Measurements from ENCODE around the gene DIP2B.
A peak's percentile ranks its signal among the peaks of the same experiment; 100 is the strongest.
"Not testable (repeated sequence)": the region's sequence is repeated elsewhere in the genome, so short reads cannot be mapped to it uniquely, and the experiment has no call there.

The DIP2B gene

DNA sequence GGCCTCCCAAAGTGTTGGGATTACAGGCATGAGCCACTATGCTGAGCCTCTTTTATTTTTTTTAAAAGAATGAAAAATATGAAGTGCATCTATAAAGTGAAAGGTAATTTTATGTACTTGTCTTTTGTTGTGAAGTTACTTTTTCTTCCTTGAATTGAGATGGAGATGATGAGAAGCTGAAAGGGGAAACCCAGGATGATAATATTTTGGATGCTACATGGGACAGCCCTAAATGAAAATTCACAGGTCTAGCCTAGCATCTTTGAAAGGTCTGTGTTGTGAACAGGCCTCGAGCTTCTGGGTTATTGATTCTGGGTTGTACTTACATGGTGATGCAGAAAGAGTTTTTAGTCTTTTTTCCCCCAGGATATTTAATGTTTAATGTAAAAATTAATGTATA, 14.6 kb downstream of the DIP2B start:
- DNase-seq: peak in 2 of 3 donors; percentile 52 to 68

DNA sequence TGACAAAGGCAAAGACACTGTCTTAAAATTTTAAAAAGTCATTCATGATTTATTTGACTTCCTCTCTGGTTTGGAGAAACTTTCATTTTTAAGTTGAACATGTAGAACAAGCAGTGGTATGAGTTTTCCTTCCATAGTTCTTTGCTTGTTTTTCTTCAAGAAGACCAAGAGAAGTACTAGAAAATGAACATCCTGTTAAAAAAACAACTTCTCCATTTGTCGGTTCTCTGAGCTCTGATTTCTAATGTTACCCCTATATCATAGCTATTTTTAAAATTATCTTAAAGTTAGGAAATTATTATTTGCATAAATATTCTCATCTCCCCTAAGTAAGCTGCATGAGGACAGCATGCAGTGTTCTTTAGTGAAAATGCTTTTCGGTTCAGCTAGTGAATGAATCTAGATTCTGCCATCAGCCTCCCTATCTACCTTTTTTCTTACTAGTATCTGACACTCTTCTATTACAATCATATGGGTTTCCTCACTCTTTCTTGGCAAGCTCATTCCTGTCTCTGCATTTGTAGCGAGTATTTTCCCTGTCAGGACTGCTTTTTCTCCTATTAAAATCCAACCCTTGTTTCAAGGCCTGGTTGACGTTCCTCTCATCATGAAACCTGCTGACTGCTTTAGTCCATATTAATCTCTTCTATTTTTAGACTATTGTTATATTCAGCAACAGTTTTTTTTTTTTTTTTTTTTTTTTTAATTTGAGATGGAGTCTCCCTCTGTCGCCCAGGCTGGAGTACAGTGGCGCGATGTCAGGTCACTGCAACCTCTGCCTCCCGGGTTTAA, 15.8 kb downstream of the DIP2B start:
- peak in 2 of 3 donors; percentile 49 to 69 for DNase-seq

- DNase-seq: not testable (repeated sequence)
Observed at GRCh38 chr12:50521781-50522180, 17.0 kb downstream of the DIP2B start.

GRCh38 chr12:50523772-50524171, 19.0 kb downstream of the DIP2B start:
- DNase-seq: no peak

DNA sequence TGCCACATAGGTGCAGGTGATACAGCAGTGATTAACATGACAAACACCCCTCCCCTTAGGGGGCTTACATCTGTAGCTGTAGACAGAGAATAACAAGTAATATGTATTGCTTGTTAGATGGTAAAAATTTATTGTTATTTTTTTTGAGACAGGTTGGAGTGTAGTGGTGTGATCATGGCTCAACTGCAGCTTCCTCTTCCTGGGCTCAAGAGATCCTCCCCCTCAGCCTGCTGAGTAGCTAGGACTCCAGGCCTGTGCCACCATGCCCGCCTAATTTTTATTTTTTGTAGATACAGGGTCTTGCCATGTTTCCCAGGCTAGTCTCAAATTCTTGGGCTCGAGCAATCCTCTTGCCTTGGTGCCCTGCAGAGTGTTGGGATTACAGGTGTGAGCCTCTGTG, 19.8 kb downstream of the DIP2B start:
- peak in 1 of 3 donors; percentile 39 for DNase-seq

DNA sequence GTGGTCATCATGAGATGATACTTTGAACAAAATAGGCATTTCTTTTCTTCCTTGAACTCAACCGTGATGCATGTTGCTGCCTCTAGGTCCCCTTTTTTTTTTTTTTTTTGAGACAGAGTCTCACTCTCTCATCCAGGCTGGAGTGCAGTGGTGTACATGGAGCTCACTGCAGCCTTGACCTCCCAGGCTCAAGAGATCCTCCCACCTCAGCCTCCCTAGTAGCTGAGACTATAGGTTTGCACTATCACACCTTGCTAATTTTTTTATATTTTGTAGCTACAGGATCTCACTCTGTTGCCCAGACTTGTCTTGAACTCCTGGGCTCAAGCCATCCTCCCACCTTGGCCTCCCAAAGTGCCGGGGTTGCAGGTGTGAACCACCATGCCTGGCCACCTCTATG, 20.6 kb downstream of the DIP2B start:
- DNase-seq: no peak

- no peak for DNase-seq
Observed at GRCh38 chr12:50527359-50527726, 22.6 kb downstream of the DIP2B start.

- DNase-seq: no peak
Observed at GRCh38 chr12:50528800-50529199, 24.0 kb downstream of the DIP2B start.

- peak; percentile 44 to 62 (median 53) for DNase-seq
Observed at GRCh38 chr12:50529345-50529744, 24.6 kb downstream of the DIP2B start.

GRCh38 chr12:50530532-50530931, 25.7 kb downstream of the DIP2B start:
- no peak for DNase-seq

DNA sequence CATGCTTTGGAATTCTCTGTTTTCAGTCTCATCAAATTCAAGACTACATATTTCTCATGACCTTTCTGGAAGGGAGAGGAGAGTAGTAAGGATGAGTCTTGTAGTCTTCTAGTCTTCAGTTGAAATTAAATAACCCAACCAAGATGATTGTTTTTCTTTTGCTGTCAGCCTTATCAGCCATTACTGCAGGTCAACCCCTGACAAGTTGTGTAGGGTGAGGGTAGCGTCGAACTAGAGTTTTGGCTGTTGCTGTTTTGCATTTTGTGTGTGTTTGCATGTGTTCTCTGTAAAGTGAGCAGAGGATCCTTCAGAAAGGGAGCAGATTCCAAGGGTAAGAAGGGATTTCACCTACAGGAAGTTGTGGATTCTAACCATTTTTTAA, 28.4 kb downstream of the DIP2B start:
- DNase-seq: no peak

DNA sequence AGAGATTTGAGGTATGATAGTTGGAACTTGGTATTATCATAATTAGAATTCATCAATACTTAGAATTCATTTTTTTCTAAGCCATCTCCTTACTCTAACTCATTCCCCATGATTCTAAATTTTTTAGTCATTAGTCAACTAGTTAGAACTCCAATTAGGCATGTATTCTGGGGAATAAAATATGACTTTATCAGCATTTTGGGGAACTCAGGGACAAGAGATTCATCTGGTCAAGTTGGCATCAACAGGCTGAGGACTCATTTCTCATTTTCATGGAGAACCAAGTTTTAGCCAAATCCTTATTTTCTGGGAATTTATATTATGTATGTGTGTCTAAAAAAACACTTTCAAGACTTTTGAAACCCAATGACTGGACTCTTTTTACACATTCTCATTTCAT, 29.2 kb downstream of the DIP2B start:
- DNase-seq: peak in 1 of 3 donors; percentile 28

GRCh38 chr12:50536831-50537537, 32.2 kb downstream of the DIP2B start:
- DNase-seq: no peak

DNA sequence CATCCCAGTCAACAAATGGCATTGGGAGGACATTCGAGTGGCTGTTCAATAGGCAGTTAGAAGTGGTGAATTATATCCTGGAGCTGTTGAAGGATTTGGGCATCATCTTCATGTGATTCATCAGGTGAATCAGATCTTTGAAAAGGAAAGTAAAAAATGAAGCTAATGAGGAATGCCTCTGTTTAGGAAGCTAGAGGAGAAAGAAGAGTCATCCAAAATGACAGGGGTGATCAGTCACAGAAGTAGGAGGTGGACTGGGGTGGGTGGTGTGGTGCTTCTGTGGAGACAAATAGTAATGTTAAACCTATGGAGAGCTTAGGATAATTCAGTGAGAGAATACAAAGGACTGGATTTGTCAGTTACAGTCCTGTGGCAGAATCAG, 32.7 kb downstream of the DIP2B start:
- peak; percentile 81 to 95 (median 93) for DNase-seq

DNA sequence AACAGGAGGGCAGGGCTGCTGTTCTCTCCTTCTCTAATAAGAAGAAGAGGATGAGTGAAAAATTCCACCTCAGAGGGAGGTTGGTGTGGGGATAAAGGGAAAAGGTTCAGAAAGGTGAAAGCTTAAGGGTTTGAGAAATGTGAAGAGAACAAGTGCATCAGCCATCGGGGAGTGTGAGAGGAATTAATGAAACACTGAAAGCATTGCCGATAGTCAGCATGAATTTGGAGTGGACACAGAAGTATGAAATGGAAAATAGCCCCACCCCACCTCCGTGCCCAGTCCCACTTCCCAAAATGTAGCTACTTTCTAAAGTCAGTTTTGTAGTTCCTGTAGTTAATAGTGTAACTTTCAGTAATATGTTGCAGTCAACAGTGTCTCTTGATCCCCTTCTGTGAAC, 33.4 kb downstream of the DIP2B start:
- DNase-seq: peak; percentile 54 to 77 (median 62)

DNA sequence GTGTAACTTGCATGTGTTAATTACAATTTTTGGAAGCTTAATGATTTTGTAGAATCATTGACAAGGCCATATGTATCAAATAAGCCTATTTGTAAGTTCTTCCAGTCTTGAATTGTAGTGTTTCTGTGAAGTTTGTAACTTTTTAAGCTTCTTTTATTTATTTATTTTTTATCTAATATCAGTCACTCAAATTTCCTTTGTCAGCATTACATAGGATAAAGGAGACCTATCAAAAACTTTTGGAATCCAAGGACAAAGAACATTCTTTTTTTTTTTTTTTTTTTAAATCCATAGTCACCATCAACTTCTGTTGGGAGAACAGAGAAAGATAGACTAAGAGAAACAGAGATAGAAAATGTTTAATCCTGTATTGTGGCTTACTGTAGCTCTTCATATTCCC, 36.4 kb downstream of the DIP2B start:
- no peak for DNase-seq

DNA sequence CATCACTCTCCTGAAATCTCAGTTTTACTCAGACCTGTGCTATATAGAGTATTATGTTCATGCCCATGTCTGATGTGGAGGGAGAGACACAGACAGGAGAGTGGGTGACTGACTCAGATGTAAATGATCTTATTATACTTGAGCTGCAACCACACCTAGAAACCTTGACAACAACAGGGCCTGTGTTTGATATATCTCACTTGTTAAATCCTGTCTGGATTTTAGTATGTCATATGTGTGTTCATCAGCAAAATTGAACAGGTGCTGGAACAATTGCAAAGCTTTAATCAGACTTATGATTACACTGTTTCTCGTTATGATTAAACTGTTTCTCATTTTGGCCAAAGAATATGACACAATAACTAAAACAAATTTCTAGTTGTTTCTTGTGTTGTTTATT, 37.7 kb downstream of the DIP2B start:
- DNase-seq: no peak

DNA sequence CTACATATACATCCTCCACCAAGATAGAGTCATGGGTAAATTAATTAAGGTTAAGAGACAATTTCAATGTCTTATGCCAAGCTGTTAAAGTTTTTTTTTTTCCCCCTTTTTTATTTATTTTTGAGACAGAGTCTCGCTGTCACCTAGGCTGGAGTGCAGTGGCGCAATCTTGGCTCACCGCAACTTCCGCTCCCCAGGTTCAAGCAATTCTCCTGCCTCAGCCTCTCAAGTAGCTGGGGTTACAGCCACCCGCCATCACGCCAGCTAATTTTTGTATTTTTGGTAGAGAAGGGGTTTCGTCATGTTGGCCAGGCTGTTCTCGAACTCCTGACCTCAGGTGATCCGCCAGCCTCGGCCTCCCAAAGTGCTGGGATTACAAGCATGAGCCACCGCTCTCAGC, 38.4 kb downstream of the DIP2B start:
- not testable (repeated sequence) for DNase-seq

DNA sequence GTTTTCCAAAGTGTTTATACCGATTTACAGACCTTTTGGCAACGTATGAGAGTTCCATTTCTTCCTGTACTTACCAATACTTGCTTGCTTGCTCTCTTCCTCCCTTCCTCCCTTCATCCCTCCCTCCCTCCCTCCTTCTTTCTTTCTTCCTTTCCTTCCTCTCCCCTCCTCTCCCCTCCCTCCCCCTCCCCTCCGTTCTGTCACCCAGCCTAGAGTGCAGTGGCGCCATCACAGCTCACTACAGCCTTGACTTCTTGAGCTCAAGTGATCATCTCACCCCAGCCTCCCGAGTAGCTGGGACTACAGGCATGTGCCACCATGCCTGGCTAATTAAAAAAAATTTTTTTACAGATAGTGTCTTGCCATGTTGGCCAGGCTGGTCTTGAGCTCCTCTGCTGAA, 40.4 kb downstream of the DIP2B start:
- no peak for DNase-seq

- DNase-seq: peak in 1 of 3 donors; percentile 38
Observed at GRCh38 chr12:50545786-50546185, 41.0 kb downstream of the DIP2B start.

- no peak for DNase-seq
Observed at GRCh38 chr12:50546441-50547318, 41.9 kb downstream of the DIP2B start.

DNA sequence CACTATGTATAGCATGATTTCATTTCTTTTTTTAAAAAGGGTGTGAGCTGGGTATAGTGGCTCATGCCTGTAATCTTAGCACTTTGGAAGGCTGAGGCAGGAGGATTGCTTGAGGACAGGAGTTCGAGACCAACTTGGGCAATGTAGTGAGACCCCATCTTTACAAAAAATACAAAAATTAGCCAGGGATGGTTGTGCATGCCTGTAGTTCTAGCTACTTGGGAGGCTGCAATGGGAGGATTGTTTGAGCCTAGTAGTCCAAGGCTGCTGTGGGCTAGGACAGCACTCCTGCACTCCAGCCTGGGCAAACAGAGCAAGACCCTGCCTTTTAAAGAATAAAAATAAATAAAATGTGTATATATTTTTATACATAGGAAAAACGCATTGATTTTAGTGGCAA, 43.0 kb downstream of the DIP2B start:
- DNase-seq: no peak

GRCh38 chr12:50549885-50550284, 45.1 kb downstream of the DIP2B start:
- DNase-seq: no peak
